GM12878 (cell line): ENCODE data around the gene DTL. TPM values are rescaled to one million over a fixed set of nuclear protein-coding genes. Genes with fewer than 3 reads are reported as not detected.

Experiments
- ATAC-seq: fragments of 200-7000 bp; cut with Tn5 transposase; 3 replicates; pipeline ENCODE4 v1.9.1; 2020; ENCODE audit warnings: mild to moderate bottlenecking, moderate library complexity
- BruUV-seq: library from RNA; stranded (reverse); fragments of 400-500 nt; replicated peaks from 2 replicates; lab custom pipeline; 2021; lab: Mats Ljungman, UMichigan
- CTCF ChIA-PET: fragments of 300-600 bp; sonication (Branson Sonifier 250); formaldehyde crosslinking; extraction: SDS; loops from one replicate; lab custom pipeline; 2021; ENCODE audit warnings: inconsistent platforms; lab: Yijun Ruan, JAX
- POLR2A ChIA-PET: fragments of 350-600 bp; formaldehyde crosslinking; extraction: SDS; loops from one replicate; lab custom pipeline; 2021; ENCODE audit warnings: inconsistent platforms; lab: Charles Lee
- RAD21 ChIA-PET: fragments of 300-600 bp; sonication (Branson Sonifier 250); formaldehyde crosslinking; loops from one replicate; lab custom pipeline; 2023; ENCODE audit warnings: antibody characterized with exemption; ENCODE audit not compliant: unreplicated experiment; lab: Charles Lee
- SMC1A ChIA-PET: fragments of 300-600 bp; sonication (Branson Sonifier 250); formaldehyde crosslinking; loops from one replicate; lab custom pipeline; 2023; ENCODE audit not compliant: unreplicated experiment, uncharacterized antibody; lab: Charles Lee
- DNase-seq: peaks from one replicate; pipeline ENCODE4 v3.0.0-alpha.2; 2011; ENCODE audit warnings: low read depth, low spot score
- FAIRE-seq: peaks from 3 replicates; lab custom pipeline; 2011; peaks lifted over from hg19 to GRCh38; lab: Jason Lieb, UNC
- H2AFZ ChIP-seq: 2 replicates; pipeline ENCODE4 v1.6.0; 2011; ENCODE audit warnings: low read depth, low read length, control low read depth; ENCODE audit not compliant: control insufficient read depth
- H3K27ac ChIP-seq: 2 replicates; pipeline ENCODE4 v1.5.1; 2011; ENCODE audit warnings: control low read depth; ENCODE audit not compliant: control insufficient read depth, insufficient read depth
- H3K27me3 ChIP-seq, 2 experiments: replicated peaks in 1 of 2; 2 replicates each; pipeline versions ENCODE4 v1.6.0 to v1.6.1; 2011; ENCODE audit warnings: low read length in 1 of 2; ENCODE audit not compliant: control insufficient read depth in 2 of 2, insufficient read depth in 2 of 2
- H3K36me3 ChIP-seq, 2 experiments: 2 replicates each; pipeline ENCODE4 v1.5.1; 2011; ENCODE audit warnings: low read length in 1 of 2; ENCODE audit not compliant: control insufficient read depth in 2 of 2, insufficient read depth in 2 of 2
- H3K4me1 ChIP-seq: 2 replicates; pipeline ENCODE4 v1.6.1; 2011; ENCODE audit warnings: mild to moderate bottlenecking, low read length, moderate library complexity, mixed read lengths; ENCODE audit not compliant: control insufficient read depth, insufficient read depth
- H3K4me2 ChIP-seq: 2 replicates; pipeline ENCODE4 v1.6.0; 2011; ENCODE audit warnings: control low read depth; ENCODE audit not compliant: control insufficient read depth, insufficient read depth
- H3K4me3 ChIP-seq: fragments of 200-600 bp; sonication (generic); 2 replicates; pipeline ENCODE4 v1.5.1; 2016
- H3K79me2 ChIP-seq: 2 replicates; pipeline ENCODE4 v1.6.0; 2011; ENCODE audit warnings: low read length; ENCODE audit not compliant: control insufficient read depth, insufficient read depth
- H3K9ac ChIP-seq: 2 replicates; pipeline ENCODE4 v1.8.0; 2011; ENCODE audit warnings: low read length, control low read depth, mixed read lengths; ENCODE audit not compliant: control insufficient read depth, insufficient read depth
- H3K9me3 ChIP-seq: replicated peaks from 3 replicates; pipeline ENCODE4 v1.5.1; 2011; ENCODE audit warnings: mild to moderate bottlenecking, low read length; ENCODE audit not compliant: control insufficient read depth, insufficient read depth
- H4K20me1 ChIP-seq: 2 replicates; pipeline ENCODE4 v1.6.0; 2011; ENCODE audit not compliant: control insufficient read depth, insufficient read depth
- E4F1 ChIP-seq: fragments of 450-650 bp; IDR thresholded peaks from 2 replicates; pipeline ENCODE4 v1.6.1; 2018; ENCODE audit warnings: borderline replicate concordance, mild to moderate bottlenecking; ENCODE audit not compliant: partially characterized antibody
- IRF3 ChIP-seq: fragments of 450-650 bp; IDR thresholded peaks from 2 replicates; pipeline ENCODE4 v1.6.1; 2014; ENCODE audit warnings: mild to moderate bottlenecking
- NKRF ChIP-seq: fragments of 450-650 bp; conservative IDR thresholded peaks from 2 replicates; pipeline ENCODE4 v1.6.1; 2017; ENCODE audit warnings: mild to moderate bottlenecking, moderate library complexity
- POU2F2 ChIP-seq: IDR thresholded peaks from 3 replicates; pipeline ENCODE4 v1.6.1; 2011; ENCODE audit warnings: low read depth, mild to moderate bottlenecking, low read length, borderline replicate concordance
- SUZ12 ChIP-seq: fragments of 200-600 bp; sonication (generic); IDR thresholded peaks from one replicate; pipeline ENCODE4 v1.6.1; 2018; ENCODE audit warnings: antibody characterized with exemption, mild to moderate bottlenecking; ENCODE audit not compliant: unreplicated experiment
- WGBS: methylation state at CpG from one replicate; pipeline ENCODE4 v1.1.6; 2016; ENCODE audit warnings: low lambda C conversion rate; ENCODE audit not compliant: insufficient replicate concordance, insufficient coverage; ENCODE audit errors: missing lambda C conversion rate; 5-methylcytosine and 5-hydroxymethylcytosine counted together
- in situ Hi-C: fragments of 300-500 bp; cut with MboI; formaldehyde crosslinking; loops from 9 replicates; pipeline ENCODE4 v1.14.3; 2018; ENCODE audit warnings: mixed read lengths
- intact Hi-C: fragments of 100-400 bp; cut with micrococcal nuclease; formaldehyde crosslinking; loops from one replicate; pipeline ENCODE4 v1.14.2; 2022; ENCODE audit not compliant: unreplicated experiment
- polyA plus RNA-seq, 11 experiments: library from polyadenylated mRNA; depleted of rRNA in 4 of 11; unstranded in 6 of 11; stranded (reverse) in 5 of 11; fragments of >200 nt; fragmentation: Nextera tagmentation in 4 of 11; fragmentation: Illumina TruSeq in 1 of 11; extraction: Ambion mirVana in 4 of 11; extraction: Trizol in 1 of 11; gene quantifications; 1 replicate in 1 of 11; 2 replicates in 10 of 11; pipeline versions ENCODE4 v1.2.1 to v1.2.3, GENCODE V29; 2011 to 2016; ENCODE audit warnings: inconsistent platforms in 2 of 11, missing spikeins in 2 of 11, low read depth in 1 of 11
- total RNA-seq, 4 experiments: library from RNA; depleted of rRNA in 3 of 4; stranded (reverse); fragments of >200 nt in 3 of 4; fragmentation: Illumina TruSeq in 1 of 4; extraction: Trizol in 1 of 4; gene quantifications; 2 replicates each; pipeline versions ENCODE4 v1.2.1 to v1.2.3, GENCODE V29; 2013 to 2021

The DTL gene
- total and polyA plus RNA-seq, 10 of the 15 experiments (the other 5 are each of a cell fraction or from before 2014, with no cell fraction given) = 24.1 to 73.4 (median 52.2) TPM

GRCh38 chr1:212013672-212014071 is 21.9 kb upstream of the DTL start:
- DNase-seq (no peak), FAIRE-seq (no peak), ATAC-seq (no peak)
- Histone ChIP-seq H3K27ac (no peak overlapping the region), H3K27me3 (no peaks in the 10 kb centered on the region), H3K79me2 (no peaks in the 10 kb centered on the region), H3K9me3 (no peaks in the 10 kb centered on the region), H3K36me3 (peaks cover 2 to 16% of the 10 kb centered on the region in 2 experiments; a peak in 3 of 4 replicates)
- in situ Hi-C loops = no loop called here
- TF ChIP-seq E4F1 (no peak), POU2F2 (no peak), SUZ12 (no peak), NKRF (no peak), IRF3 (no peak)
- TF ChIP-seq, all 136 proteins: peak for 0
- Histone ChIP-seq H3K9ac (no peak overlapping the region), H2AFZ (no peak overlapping the region), H4K20me1 (no peaks in the 10 kb centered on the region), H3K4me3 (no peak overlapping the region), H3K4me2 (no peak overlapping the region), H3K4me1 (no peaks in the 10 kb centered on the region)
- intact Hi-C loops = no loop called here
- RAD21 ChIA-PET = interaction anchor here (0.8 to 2.8 kb wide), 10 partner anchors 13 to 443 kb away, joined by 3 to 29 read pairs (median 6); partner anchors contain the start of genes DTL and INTS7
- SMC1A ChIA-PET = interaction anchor here (0.7 to 2.8 kb wide), 17 partner anchors 9 to 442 kb away, joined by 3 to 60 read pairs (median 5); partner anchors contain the start of genes DTL and INTS7
- POLR2A ChIA-PET = no interaction called here
- BruUV-seq = no TSS peak
- WGBS = 75% methylated on average over 2 of the region's 2 CpGs
- CTCF ChIA-PET = interaction anchor here (0.6 to 3.7 kb wide), 21 partner anchors 8 to 1048 kb away, joined by 3 to 69 read pairs (median 6); partner anchors contain the start of genes DTL and INTS7
